Activated CD8-positive, alpha-beta memory T cell treated with anti-CD3 and anti-CD28 coated beads, Interleukin-2, amount 10 ng/mL, durations not matched to agents 7 days and 5 days (primary cell): ENCODE data around the gene PAXX. TPM values are rescaled to one million over a fixed set of nuclear protein-coding genes. Genes with fewer than 3 reads are reported as not detected.

ENCODE experiments used
- ATAC-seq: fragments of 150-1000 bp; cut with Tn5 transposase; one replicate; pipeline ENCODE4 v1.10.0; 2021; ENCODE audit warnings: moderate library complexity
- CTCF ChIA-PET: fragments of 350-600 bp; sonication (Branson Sonifier 250); formaldehyde crosslinking; loops from one replicate; lab custom pipeline; 2021; ENCODE audit warnings: antibody characterized with exemption; lab: Charles Lee
- DNase-seq: peaks from one replicate; pipeline ENCODE4 v3.0.0-alpha.2; 2020
- H3K27ac Mint-ChIP-seq: one replicate; pipeline ENCODE4 v1.8.0; 2021; ENCODE audit warnings: mild to moderate bottlenecking, mixed read lengths
- H3K27me3 Mint-ChIP-seq: one replicate; pipeline ENCODE4 v1.8.0; 2021; ENCODE audit warnings: mixed read lengths
- H3K36me3 Mint-ChIP-seq: one replicate; pipeline ENCODE4 v1.8.0; 2021; ENCODE audit warnings: mild to moderate bottlenecking, mixed read lengths
- H3K4me1 Mint-ChIP-seq: one replicate; pipeline ENCODE4 v1.8.0; 2021; ENCODE audit warnings: mixed read lengths
- H3K4me3 Mint-ChIP-seq: one replicate; pipeline ENCODE4 v1.8.0; 2021; ENCODE audit warnings: mild to moderate bottlenecking, moderate library complexity, mixed read lengths
- H3K9me3 Mint-ChIP-seq: one replicate; pipeline ENCODE4 v1.8.0; 2022; ENCODE audit warnings: low read depth, mixed read lengths
- total RNA-seq, 2 experiments: library from RNA; stranded (reverse); gene quantifications; one replicate each; pipeline ENCODE4 v1.2.3, GENCODE V29; 2021

Gene PAXX
- total RNA-seq, 2 experiments from 2014 or later: 68.6 to 94.8 TPM

DNA sequence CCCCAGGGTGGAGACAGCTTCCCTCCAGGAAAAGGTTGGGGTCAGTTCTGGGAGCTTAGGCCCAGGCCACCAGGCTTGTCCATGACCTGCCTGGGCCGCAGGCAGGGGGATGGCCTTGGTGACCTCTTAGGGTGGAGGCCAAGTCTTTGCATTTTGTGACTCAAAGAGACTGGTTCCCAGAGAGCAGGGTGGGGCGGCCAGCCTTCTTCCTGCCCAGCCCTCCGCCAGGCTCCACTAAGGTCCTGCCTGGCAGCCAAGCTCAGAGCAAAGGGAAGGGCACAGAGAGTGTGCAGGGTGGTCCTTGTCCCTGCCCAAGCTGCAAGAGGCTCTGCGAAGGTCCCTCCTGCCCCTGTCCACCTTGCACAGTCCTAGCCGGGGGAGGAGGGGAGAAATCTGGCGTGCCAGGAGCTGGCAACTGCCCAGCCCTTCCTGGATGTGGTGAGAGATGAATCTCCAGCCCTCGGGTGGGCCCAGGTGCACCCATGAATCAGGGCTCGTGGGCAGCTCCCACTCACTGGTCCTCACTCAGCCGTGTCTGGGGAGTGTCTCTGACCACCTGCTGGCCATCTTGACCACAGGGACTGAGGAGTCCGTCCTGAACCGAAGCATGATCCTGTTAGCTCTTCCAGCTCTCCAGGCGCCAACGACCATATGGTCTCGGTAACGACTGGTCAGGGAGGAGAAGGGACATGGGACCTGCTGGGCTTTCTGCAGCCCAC lies 17.2 kb upstream of the PAXX start:
- no peak for ATAC-seq
- H3K4me1 Mint-ChIP-seq: peaks cover 15% of the 10 kb centered on the region

GRCh38 chr9:136975644-136976043 lies 16.6 kb upstream of the PAXX start:
- Mint-ChIP-seq H3K27me3 (no peaks in the 10 kb centered on the region), H3K36me3 (no peaks in the 10 kb centered on the region), H3K27ac (no peak overlapping the region), H3K4me3 (peak overlapping the region; percentile 19), H3K4me1 (peaks cover 15% of the 10 kb centered on the region), H3K9me3 (no peaks in the 10 kb centered on the region)
- ATAC-seq: no peak
- CTCF ChIA-PET: interaction anchor here (1.1 to 3.8 kb wide), 15 partner anchors 10 to 71 kb away, joined by 3 to 30 read pairs (median 9); partner anchors contain the start of genes ABCA2, CLIC3, FUT7 and NPDC1
- DNase-seq: peak; percentile 63

More for the DNA sequence above, 17.2 kb upstream of the PAXX start:
- CTCF ChIA-PET: interaction anchor here (1.0 to 3.8 kb wide), 14 partner anchors 9 to 206 kb away, joined by 3 to 30 read pairs (median 10); partner anchors contain the start of genes ABCA2, CLIC3, FUT7 and NPDC1
- Mint-ChIP-seq H3K4me3 (peak overlapping the region; percentile 19), H3K27me3 (no peaks in the 10 kb centered on the region), H3K9me3 (no peaks in the 10 kb centered on the region), H3K36me3 (no peaks in the 10 kb centered on the region), H3K27ac (peak overlapping the region; percentile 34)
- DNase-seq: no peak

DNA sequence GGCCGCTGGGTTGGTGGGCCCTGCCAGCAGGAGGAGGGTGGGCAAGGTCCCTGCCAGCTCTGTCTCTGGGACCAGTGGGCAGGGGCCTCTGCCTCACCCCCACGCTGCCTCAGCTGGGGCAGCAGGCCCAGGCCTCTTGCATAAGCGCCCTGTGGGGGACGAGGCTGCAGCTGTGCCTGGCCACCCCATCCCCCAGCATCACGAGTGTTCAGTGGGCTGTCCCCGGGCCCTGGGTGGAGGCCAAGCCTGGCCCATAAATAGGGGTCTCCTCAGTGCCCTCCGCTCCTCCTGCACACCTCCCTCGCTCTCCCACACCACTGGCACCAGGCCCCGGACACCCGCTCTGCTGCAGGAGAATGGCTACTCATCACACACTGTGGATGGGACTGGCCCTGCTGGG lies 15.0 kb upstream of the PAXX start, which contains the start of gene PTGDS:
Gene PTGDS, plus strand, starts transcription at position 282 of the 400 bp plus-strand sequence. Its CDS starts 75 bp downstream, at position 357.
- no peaks in the 10 kb centered on the region for H3K9me3 Mint-ChIP-seq
- CTCF ChIA-PET: interaction anchor here (1.4 to 3.8 kb wide), 6 partner anchors 12 to 135 kb away, joined by 3 to 17 read pairs (median 10); partner anchors contain the start of gene AJM1
- no peaks in the 10 kb centered on the region for H3K36me3 Mint-ChIP-seq
- H3K27me3 Mint-ChIP-seq: no peaks in the 10 kb centered on the region
- H3K27ac Mint-ChIP-seq: no peak within 1 kb of the TSS
- peaks cover 15% of the 10 kb centered on the region for H3K4me1 Mint-ChIP-seq
- ATAC-seq: no peak
- no peak for DNase-seq
- no peak within 1 kb of the TSS for H3K4me3 Mint-ChIP-seq

DNA sequence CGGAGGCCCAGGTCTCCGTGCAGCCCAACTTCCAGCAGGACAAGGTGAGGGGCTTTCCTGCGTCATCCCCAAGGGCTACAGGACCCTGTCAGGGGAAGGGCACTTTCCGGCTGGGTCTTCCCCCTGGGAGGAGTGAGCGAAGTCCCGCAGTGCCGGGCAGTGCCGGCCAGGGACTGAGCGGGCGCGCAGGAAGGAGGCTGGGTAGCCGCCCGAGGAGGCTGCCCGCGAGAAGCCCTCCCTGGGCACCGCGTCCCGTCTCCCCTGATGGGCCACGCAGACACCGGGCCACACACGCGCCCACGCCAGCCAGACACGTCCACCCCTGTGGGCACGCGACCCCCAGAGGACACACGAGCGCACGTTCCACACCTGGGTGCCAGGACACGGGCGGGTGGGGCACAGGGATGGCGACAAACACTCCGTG lies 14.6 kb upstream of the PAXX start:
- no peak for DNase-seq
- CTCF ChIA-PET: interaction anchor here (0.5 to 1.9 kb wide), 9 partner anchors 9 to 185 kb away, joined by 3 to 11 read pairs (median 3); partner anchors contain the start of genes FBXW5 and PAXX
- no peak overlapping the region for H3K27ac Mint-ChIP-seq
- peaks cover 15% of the 10 kb centered on the region for H3K4me1 Mint-ChIP-seq
- no peak for ATAC-seq
- H3K27me3 Mint-ChIP-seq: no peaks in the 10 kb centered on the region
- no peaks in the 10 kb centered on the region for H3K9me3 Mint-ChIP-seq
- H3K36me3 Mint-ChIP-seq: no peaks in the 10 kb centered on the region
- H3K4me3 Mint-ChIP-seq: no peak overlapping the region

GRCh38 chr9:136978073-136978864 lies 14.0 kb upstream of the PAXX start:
- Mint-ChIP-seq H3K27me3 (peaks cover 5% of the 10 kb centered on the region), H3K4me1 (peaks cover 15% of the 10 kb centered on the region), H3K4me3 (no peak overlapping the region), H3K36me3 (no peaks in the 10 kb centered on the region), H3K9me3 (no peaks in the 10 kb centered on the region), H3K27ac (no peak overlapping the region)
- CTCF ChIA-PET: interaction anchor here (0.5 to 1.9 kb wide), 10 partner anchors 9 to 186 kb away, joined by 3 to 11 read pairs (median 4); partner anchors contain the start of genes FBXW5 and PAXX
- peak; percentile 83 for DNase-seq
- ATAC-seq: peak; percentile 63

DNA sequence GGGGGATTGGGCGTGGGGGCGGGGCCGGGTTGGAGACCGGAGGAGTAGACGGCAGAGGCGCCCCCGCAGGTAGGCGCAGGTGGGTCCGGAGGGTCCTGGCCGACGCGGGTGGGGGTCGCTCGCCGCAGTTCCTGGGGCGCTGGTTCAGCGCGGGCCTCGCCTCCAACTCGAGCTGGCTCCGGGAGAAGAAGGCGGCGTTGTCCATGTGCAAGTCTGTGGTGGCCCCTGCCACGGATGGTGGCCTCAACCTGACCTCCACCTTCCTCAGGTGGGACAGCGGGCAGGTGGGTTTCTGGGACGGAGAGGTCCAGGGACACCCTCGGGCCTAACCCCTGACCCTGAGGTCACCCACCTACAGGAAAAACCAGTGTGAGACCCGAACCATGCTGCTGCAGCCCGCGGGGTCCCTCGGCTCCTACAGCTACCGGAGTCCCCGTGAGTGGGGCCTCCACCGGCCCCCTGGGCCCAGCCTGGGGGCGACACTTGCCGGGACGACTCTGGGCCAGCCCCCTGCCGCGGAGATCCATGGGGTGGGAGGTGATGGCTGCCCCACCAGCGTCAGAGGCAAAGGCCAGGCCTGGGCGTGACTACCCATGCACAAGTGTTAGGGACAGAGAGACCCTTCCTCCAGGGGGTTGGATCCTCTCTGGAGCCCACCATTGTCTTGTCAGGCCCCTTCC lies 13.2 kb upstream of the PAXX start:
- no peak overlapping the region for H3K27ac Mint-ChIP-seq
- no peak overlapping the region for H3K4me3 Mint-ChIP-seq
- CTCF ChIA-PET: interaction anchor here (1.2 to 1.9 kb wide), 7 partner anchors 13 to 117 kb away, joined by 3 to 11 read pairs (median 4); partner anchors contain the start of genes FBXW5 and PAXX
- no peaks in the 10 kb centered on the region for H3K9me3 Mint-ChIP-seq
- peaks cover 16% of the 10 kb centered on the region for H3K4me1 Mint-ChIP-seq
- ATAC-seq (peak; percentile 5), DNase-seq (no peak)
- H3K27me3 Mint-ChIP-seq: peaks cover 9% of the 10 kb centered on the region
- no peaks in the 10 kb centered on the region for H3K36me3 Mint-ChIP-seq

DNA sequence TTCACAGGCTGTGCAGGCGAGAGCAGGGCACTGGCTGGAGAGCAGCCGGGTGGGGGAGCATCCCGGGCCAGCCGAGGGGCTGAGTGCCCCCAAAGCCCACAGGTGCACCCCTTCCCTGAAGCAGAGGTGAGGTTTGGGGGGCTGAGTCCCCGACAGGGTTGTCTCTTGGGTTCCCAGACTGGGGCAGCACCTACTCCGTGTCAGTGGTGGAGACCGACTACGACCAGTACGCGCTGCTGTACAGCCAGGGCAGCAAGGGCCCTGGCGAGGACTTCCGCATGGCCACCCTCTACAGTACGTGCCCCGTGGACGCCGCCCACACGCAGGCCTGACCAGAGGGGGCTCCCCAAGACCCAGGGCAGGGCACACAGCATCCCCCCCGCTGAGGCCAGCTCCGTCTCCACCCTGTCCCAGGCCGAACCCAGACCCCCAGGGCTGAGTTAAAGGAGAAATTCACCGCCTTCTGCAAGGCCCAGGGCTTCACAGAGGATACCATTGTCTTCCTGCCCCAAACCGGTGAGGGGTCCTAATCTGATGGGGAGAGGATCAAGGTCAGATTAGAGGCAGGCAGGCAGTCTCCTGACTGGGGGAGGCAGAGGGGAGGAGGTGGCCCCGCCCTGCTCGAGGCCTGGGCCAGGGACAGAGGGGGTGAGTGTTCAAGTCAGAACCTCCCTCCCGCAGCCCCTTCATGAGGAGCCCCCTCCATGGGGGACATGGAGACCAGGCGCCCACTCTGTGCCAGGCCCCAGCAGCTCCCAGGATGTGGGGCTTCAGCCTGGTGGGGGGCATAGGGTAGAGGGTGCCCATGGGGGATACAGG lies 12.2 kb upstream of the PAXX start:
- H3K4me3 Mint-ChIP-seq: no peak overlapping the region
- H3K9me3 Mint-ChIP-seq: no peaks in the 10 kb centered on the region
- ATAC-seq: no peak
- CTCF ChIA-PET: interaction anchor here (0.8 kb wide), 1 partner anchor 13 kb away, joined by 3 read pairs; no protein-coding TSS in a partner anchor
- no peaks in the 10 kb centered on the region for H3K36me3 Mint-ChIP-seq
- H3K4me1 Mint-ChIP-seq: peaks cover 13% of the 10 kb centered on the region
- H3K27me3 Mint-ChIP-seq: peaks cover 11% of the 10 kb centered on the region
- H3K27ac Mint-ChIP-seq: no peak overlapping the region
- no peak for DNase-seq

DNA sequence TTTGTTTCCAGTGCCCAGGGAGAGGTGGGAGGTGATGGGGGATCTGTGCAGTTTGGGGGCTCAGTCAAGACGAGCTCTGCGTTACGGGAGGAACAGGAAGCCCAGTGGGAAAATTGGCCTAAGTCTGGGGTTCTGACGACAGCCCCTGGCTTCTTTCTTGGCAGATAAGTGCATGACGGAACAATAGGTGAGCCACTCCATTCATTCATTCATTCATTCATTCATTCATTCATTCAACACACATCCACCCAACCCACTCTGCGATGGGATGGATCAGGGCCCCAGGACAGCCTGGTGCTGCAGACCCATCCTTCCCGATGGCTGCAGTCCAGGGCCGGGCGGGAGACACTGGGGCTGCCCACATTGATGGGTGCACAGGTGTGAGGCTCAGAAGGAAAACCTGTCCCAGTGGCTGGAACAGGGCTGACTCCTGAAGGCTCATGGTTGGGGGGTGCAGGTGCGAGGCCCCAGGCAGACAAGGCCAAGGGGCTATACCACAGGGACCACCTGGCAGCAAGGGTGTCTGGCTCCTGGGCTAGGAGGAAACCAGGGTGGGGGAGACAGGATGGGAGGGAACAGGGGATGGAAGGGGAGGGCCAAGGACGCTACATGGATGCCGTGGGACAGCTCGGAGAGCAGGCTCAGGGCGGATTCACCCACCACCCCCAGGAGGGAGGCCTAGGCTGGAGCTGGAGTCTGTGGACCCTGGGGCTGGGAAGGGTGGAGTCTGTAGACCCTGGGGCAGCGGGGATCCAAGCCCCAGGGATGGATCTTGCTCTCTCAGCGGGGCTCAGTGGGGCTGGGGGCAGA lies 11.3 kb upstream of the PAXX start:
- Mint-ChIP-seq H3K9me3 (no peaks in the 10 kb centered on the region), H3K27ac (no peak overlapping the region)
- CTCF ChIA-PET: interaction anchor here (0.8 to 1.0 kb wide), 2 partner anchors 12 to 173 kb away, joined by 3 read pairs; partner anchors contain the start of gene RABL6

GRCh38 chr9:136981588-136982231 lies 10.5 kb upstream of the PAXX start:
- DNase-seq (no peak), ATAC-seq (no peak)
- Mint-ChIP-seq H3K27me3 (peaks cover 16% of the 10 kb centered on the region), H3K36me3 (no peaks in the 10 kb centered on the region), H3K9me3 (no peaks in the 10 kb centered on the region), H3K27ac (no peak overlapping the region), H3K4me1 (peaks cover 1% of the 10 kb centered on the region), H3K4me3 (no peak overlapping the region)
- CTCF ChIA-PET: interaction anchor here (0.6 to 1.5 kb wide), 4 partner anchors 10 to 174 kb away, joined by 3 to 6 read pairs (median 3); partner anchors contain the start of genes CLIC3, PAXX and RABL6

More for the DNA sequence above, 11.3 kb upstream of the PAXX start:
- Mint-ChIP-seq H3K27me3 (peaks cover 11% of the 10 kb centered on the region), H3K4me3 (no peak overlapping the region), H3K4me1 (peaks cover 4% of the 10 kb centered on the region), H3K36me3 (no peaks in the 10 kb centered on the region)
- DNase-seq (no peak), ATAC-seq (no peak)

DNA sequence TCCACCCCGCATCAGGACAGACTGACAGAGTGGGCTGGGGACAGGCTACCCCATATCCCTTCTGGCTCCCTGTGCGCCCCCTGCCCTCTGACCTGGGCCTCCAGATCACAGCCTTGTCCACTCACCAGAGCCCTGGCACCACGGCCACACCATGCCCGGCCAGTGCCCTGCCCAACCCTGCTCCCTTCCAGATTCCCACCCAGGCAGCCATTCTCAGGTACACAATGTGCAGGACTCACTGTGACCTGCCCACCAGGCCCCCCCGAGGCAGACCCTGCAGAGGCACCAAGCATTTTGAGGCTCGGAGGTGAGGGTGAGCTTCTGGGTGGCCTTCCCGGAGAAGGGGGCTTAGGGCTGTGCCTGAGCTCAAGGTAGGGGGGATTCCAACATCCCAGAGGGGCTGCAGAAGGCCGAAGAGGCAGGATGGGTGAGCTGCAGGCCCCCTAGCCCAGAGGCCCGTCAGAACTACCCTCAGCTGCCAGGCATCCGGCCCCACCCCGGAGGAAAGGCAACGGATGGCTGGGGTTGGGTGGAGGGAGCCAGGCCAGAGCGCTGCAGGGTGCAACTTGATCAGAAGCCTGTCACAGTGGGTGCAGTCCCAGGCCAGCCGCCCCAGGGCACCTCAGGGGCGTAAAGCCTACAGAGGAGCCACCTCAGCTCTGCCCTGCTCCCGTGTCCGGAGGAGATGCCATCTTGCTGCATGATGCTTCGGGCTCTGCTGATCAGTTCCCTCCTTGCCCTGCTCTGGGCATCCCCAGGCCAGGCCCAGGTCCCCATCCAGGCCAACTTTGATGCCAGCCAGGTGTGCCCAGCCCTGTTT lies 9.8 kb upstream of the PAXX start, which contains the start of gene LCNL1:
Gene LCNL1, plus strand, starts transcription at position 762 of the 820 bp plus-strand sequence. CDS start 594 bp downstream, outside the sequence.
- no peak within 1 kb of the TSS for H3K4me3 Mint-ChIP-seq
- no peak for ATAC-seq

More for the DNA sequence above, 9.8 kb upstream of the PAXX start, which contains the start of gene LCNL1:
- Mint-ChIP-seq H3K9me3 (no peaks in the 10 kb centered on the region), H3K27ac (no peak within 1 kb of the TSS), H3K4me1 (peaks cover 1% of the 10 kb centered on the region), H3K27me3 (peaks cover 19% of the 10 kb centered on the region), H3K36me3 (no peaks in the 10 kb centered on the region)
- CTCF ChIA-PET: interaction anchor here (0.6 to 1.5 kb wide), 4 partner anchors 10 to 85 kb away, joined by 3 to 6 read pairs (median 4); partner anchors contain the start of genes CLIC3 and PAXX
- no peak for DNase-seq
